ENCODE data around the gene NUMA1.

GRCh38 chr11:71996946-71997345, 83.4 kb downstream of the NUMA1 start:
- TF ChIP-seq POLR2A (IDR thresholded peaks at IDR 0.05; ENCODE audit: low read length) (no peak), GATA1 (IDR thresholded peaks at IDR 0.05; ENCODE audit: low read depth, low read length) (no peak)
